Left cardiac atrium (tissue), 4 donors: ENCODE results near the gene MMP2. TPM values are rescaled to one million over a fixed set of nuclear protein-coding genes. Genes with fewer than 3 reads are reported as not detected.

Experiments used
- ATAC-seq, 2 donors: fragments of 200-7000 bp; cut with Tn5 transposase; one replicate each; pipeline ENCODE4 v1.9.1; 2020; ENCODE audit warnings: mild to moderate bottlenecking in 2 of 2, moderate library complexity in 2 of 2
- DNase-seq: peaks from one replicate; pipeline ENCODE4 v3.0.0-alpha.2; 2020
- intact Hi-C, 2 donors: fragments of 100-400 bp; cut with DNase I; formaldehyde crosslinking; loops; one replicate each; pipeline versions ENCODE4 v1.14.1 to v1.15.1; 2022 to 2023
- total RNA-seq, 2 donors: library from RNA; stranded (reverse); fragmentation: NEBNext Ultra II Directional; extraction: Animal tissue kit (Norgen Biotek cat#: 25700); gene quantifications; one replicate each; pipeline ENCODE4 v1.2.1, GENCODE V29; 2021
- donor health status: DM: no; HTN: yes; CAD: no.
- donor health status: DM: no; HTN: yes; CAD: no; lungs with severe emphysema.
- donor health status: DM: yes; HTN: yes; CAD: no.
- donor health status: Dilated cardiomyopathy.

The MMP2 gene
- total RNA-seq, 2 donors from 2014 or later, result 153 to 204 TPM

DNA sequence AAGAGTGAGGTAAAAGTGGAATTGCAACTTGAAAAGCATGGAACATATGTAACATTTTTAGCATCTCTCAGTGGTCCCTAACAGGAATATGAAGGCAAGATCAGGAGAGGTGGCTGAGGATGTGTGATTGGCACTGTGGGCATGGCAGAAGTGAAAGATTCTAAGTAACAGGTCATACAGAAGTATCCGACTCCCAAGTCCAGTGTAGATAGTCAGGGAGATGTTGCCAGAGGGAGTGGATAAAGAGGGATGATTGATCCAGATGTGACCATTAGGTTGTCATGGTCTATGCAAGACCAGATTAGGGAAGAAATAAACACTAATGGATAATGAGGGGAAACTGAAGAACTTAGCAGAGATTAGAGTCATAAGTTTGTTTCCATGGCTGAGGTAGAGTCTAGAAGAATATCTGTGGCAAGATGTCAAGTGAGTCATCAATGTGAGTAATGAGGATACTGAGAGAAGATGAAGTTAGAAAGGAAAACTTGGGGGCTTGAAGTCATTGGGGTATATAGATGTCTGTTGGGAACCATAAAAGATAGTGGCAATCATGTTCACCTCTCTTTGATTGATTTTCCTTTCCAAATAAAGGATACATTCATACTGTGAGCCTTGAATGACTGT, 63.6 kb downstream of the MMP2 start:
- ATAC-seq (peak in 1 of 2 donors; percentile 86), DNase-seq (no peak)
- intact Hi-C loops, result loop anchor here (1.0 to 10.0 kb wide), 5 partner anchors 48 to 160 kb away; no protein-coding TSS in a partner anchor

DNA sequence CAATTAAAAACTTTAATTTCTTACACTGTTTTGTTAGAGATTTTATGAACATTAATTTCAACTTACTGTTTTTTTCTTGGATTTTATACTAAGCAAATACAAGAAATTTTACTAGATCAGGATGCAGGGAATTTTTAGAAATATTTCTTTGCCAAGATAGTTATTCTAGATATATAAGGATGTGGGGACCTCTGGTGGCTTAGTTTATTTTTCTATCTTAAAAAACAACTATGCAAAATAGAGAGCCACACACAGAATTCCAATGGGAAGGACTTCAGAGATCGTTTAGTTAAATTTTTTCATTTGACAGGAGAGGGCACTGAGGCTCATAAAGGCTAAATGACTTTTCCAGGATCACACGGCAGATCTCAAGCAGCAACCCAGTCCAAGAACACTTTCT, 64.5 kb downstream of the MMP2 start:
- ATAC-seq (peak; percentile 41 to 47), DNase-seq (no peak)
- intact Hi-C loops, result loop anchor here (1.0 to 10.0 kb wide), 5 partner anchors 49 to 159 kb away; no protein-coding TSS in a partner anchor

GRCh38 chr16:55552621-55553020, 73.6 kb downstream of the MMP2 start:
- intact Hi-C loops, result no loop called here
- DNase-seq, result no peak
- ATAC-seq, result peak in 1 of 2 donors; percentile 85

GRCh38 chr16:55555436-55555835, 76.4 kb downstream of the MMP2 start:
- intact Hi-C loops, result no loop called here
- no peak for DNase-seq

More at GRCh38 chr16:55555436-55555835, 76.4 kb downstream of the MMP2 start:
- peak in 1 of 2 donors; percentile 45 for ATAC-seq

Other genes with a start within 250 kb of the MMP2 start
- under 1 TPM; 0.34 to 0.44 TPM for gene IRX6, start 155.0 kb upstream of the MMP2 start, total RNA-seq
- gene LPCAT2, start 29.9 kb downstream of the MMP2 start, total RNA-seq, result 10 to 100 TPM; 10.8 to 12.2 TPM
- under 1 TPM in 1 of 2 donors, not detected in 1; 0.24 TPM for gene CAPNS2, start 87.5 kb downstream of the MMP2 start, total RNA-seq
- gene SLC6A2, start 176.8 kb downstream of the MMP2 start, total RNA-seq, result not detected